NT2/D1 (cell line): ENCODE data around the gene PFKM.
"Not testable (repeated sequence)": the region's sequence is repeated elsewhere in the genome, so short reads cannot be mapped to it uniquely, and the experiment has no call there.

Experiments
- DNase-seq: peaks from one replicate; pipeline ENCODE4 v3.0.0-alpha.2; 2011; ENCODE audit warnings: low read depth, low spot score
- H3K27me3 ChIP-seq: 2 replicates; pipeline ENCODE4 v1.6.0; 2011; ENCODE audit warnings: mild to moderate bottlenecking; ENCODE audit not compliant: insufficient read length, insufficient read depth
- H3K36me3 ChIP-seq: 2 replicates; pipeline ENCODE4 v1.6.1; 2011; ENCODE audit warnings: mild to moderate bottlenecking, low read length, mixed read lengths; ENCODE audit not compliant: insufficient read depth, insufficient read length
- H3K4me1 ChIP-seq: 2 replicates; pipeline ENCODE4 v1.5.1; 2011; ENCODE audit not compliant: insufficient read depth, insufficient read length
- H3K4me3 ChIP-seq: 2 replicates; pipeline ENCODE4 v1.5.1; 2011; ENCODE audit warnings: low read depth; ENCODE audit not compliant: insufficient read length
- H3K9ac ChIP-seq: 2 replicates; pipeline ENCODE4 v1.6.0; 2011; ENCODE audit warnings: low read depth; ENCODE audit not compliant: insufficient read length
- H3K9me3 ChIP-seq: 2 replicates; pipeline ENCODE4 v1.5.1; 2011; ENCODE audit warnings: mild to moderate bottlenecking, low read length; ENCODE audit not compliant: insufficient read depth
- SUZ12 ChIP-seq: IDR thresholded peaks from 2 replicates; pipeline ENCODE4 v1.6.1; 2011; ENCODE audit not compliant: insufficient read length, insufficient read depth; ENCODE audit errors: extremely low read depth
- YY1 ChIP-seq: IDR thresholded peaks from 2 replicates; pipeline ENCODE4 v1.6.1; 2011; ENCODE audit not compliant: insufficient read length, insufficient read depth
- ZNF274 ChIP-seq: IDR thresholded peaks from 2 replicates; pipeline ENCODE4 v1.6.1; 2011; ENCODE audit warnings: mild to moderate bottlenecking, low read depth, low read length

PFKM gene

DNA sequence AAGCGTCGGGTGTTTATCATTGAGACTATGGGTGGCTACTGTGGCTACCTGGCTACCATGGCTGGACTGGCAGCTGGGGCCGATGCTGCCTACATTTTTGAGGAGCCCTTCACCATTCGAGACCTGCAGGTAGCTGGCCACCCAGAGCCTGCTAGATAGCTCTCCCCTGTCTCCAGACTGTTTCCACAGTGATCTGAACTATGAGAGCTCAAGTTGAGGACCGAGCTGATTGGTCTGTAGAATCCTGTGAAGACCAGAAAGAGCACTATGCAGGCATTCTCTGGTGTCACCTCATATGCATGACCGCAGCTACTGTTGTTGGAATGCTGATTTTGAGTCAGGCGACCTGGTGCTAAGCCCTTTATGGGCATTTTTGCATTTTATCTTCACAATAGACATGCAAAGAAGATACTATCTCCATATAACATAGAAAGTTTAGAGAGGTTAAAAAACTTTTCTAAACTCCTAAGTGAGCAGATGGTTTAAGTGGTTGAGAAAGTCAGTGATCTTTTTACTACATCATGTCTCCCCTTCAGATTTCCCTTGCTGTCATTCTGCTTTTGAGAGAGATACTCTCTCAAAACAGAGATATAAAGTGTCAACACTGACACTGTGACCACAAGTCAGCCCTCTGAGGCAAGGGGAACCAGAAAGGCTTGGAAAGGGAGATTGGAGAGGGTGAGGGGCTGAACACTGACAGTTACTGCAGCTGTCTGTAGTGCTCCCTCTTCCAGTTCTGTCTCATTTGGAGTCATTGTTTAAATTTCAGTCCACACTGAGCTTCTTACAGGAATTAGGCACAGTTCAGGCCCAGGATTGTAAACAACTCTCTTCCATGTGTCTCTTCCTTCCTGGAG is 23.9 kb downstream of the PFKM start:
- peak; percentile 71 for DNase-seq
- Histone ChIP-seq H3K9me3 (peaks cover 14% of the 10 kb centered on the region; the same call in 1 of the 2 replicates), H3K9ac (no peak overlapping the region), H3K4me1 (no peaks in the 10 kb centered on the region), H3K36me3 (peaks cover 84% of the 10 kb centered on the region), H3K27me3 (no peaks in the 10 kb centered on the region), H3K4me3 (no peak overlapping the region)
- TF ChIP-seq YY1 = no peak

- Histone ChIP-seq H3K9me3 (peaks cover 14% of the 10 kb centered on the region; the same call in 1 of the 2 replicates), H3K27me3 (no peaks in the 10 kb centered on the region), H3K4me1 (no peaks in the 10 kb centered on the region), H3K36me3 (peaks cover 77% of the 10 kb centered on the region), H3K9ac (no peak overlapping the region), H3K4me3 (no peak overlapping the region)
- TF ChIP-seq YY1 = no peak
- TF ChIP-seq ZNF274 = no peak
- TF ChIP-seq SUZ12 = no peak
- DNase-seq = no peak
Measured at GRCh38 chr12:48143898-48144297, 24.7 kb downstream of the PFKM start.

DNA sequence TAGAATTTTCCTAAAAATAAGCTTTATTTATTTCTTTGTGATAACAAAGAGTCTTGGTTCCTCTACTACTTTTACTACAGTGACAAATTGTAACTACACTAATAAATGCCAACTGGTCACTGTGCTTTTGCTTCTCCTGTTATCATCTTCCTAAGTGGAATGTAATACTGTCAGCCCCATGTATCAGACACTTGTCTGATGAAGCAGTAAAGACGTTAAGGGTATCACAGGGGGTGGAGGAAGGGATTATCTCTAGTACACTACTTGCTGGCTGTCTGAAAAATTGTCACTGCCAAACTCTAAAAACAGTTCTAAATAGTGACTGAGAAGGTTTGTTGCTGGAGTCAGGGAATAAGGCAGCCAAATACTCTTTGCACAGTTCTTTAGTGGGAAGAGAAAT is 26.8 kb downstream of the PFKM start:
- H3K4me1 ChIP-seq = no peaks in the 10 kb centered on the region
- DNase-seq = no peak
- peaks cover 74% of the 10 kb centered on the region for H3K36me3 ChIP-seq
- no peak overlapping the region for H3K9ac ChIP-seq
- no peak overlapping the region for H3K4me3 ChIP-seq
- TF ChIP-seq ZNF274 (no peak), SUZ12 (no peak), YY1 (no peak)
- peaks cover 14% of the 10 kb centered on the region; the same call in 1 of the 2 replicates for H3K9me3 ChIP-seq
- no peaks in the 10 kb centered on the region for H3K27me3 ChIP-seq

DNA sequence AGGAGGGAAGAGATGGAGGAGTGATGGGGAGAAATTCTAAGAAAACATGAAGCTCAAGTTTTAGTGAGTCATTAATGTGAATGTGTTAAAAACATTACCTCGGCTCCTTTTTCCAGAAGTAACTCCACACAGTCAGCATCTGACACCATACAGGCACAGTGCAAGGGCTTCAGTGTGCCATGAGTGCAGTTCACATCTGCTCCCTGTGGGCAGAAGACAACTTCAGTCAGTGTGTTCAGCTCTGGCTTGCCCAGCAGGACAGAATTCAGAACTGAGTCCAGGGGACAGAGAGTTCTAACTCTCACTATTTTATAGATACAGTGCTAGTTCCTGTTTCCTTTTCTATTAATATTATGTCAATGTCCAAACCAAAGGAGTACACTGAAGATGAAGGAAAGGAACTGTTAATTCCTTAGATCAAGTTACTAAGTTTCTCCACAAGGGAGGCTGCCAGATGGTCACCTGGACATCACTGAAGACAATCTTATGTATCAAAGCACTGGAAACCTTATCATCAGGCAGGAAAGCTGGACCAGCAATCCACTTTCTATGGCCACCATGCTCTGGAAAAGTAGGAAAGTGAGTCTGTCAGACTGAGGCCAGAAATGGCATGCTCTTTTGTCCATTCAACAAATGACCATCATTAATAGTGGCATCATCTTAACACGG is 32.1 kb downstream of the PFKM start:
- H3K36me3 ChIP-seq = peaks cover 31% of the 10 kb centered on the region

GRCh38 chr12:48155786-48156185 is 36.6 kb downstream of the PFKM start:
- H3K9ac ChIP-seq = not testable (repeated sequence)

More for the DNA sequence above, 32.1 kb downstream of the PFKM start:
- Histone ChIP-seq H3K9ac (no peak overlapping the region), H3K4me1 (no peaks in the 10 kb centered on the region), H3K4me3 (no peak overlapping the region), H3K9me3 (no peaks in the 10 kb centered on the region), H3K27me3 (no peaks in the 10 kb centered on the region)
- no peak for DNase-seq
- no peak for TF ChIP-seq ZNF274
- TF ChIP-seq SUZ12 = no peak
- TF ChIP-seq YY1 = no peak

GRCh38 chr12:48156652-48157017 is 37.5 kb downstream of the PFKM start:
- no peak for DNase-seq

More at GRCh38 chr12:48155786-48156185, 36.6 kb downstream of the PFKM start:
- H3K9me3 ChIP-seq, DNase-seq, H3K4me1 ChIP-seq, H3K27me3 ChIP-seq, H3K4me3 ChIP-seq: not testable (repeated sequence)
- H3K36me3 ChIP-seq = peaks cover 11% of the 10 kb centered on the region

GRCh38 chr12:48157018-48157888 is 38.1 kb downstream of the PFKM start, which contains the start of gene ASB8:
Gene ASB8, minus strand, starts transcription at chr12:48157515. Its CDS starts 4,019 bp downstream, at chr12:48153496.
- peaks cover 2% of the 10 kb centered on the region for H3K36me3 ChIP-seq
- H3K4me1 ChIP-seq = peaks cover 3% of the 10 kb centered on the region
- peak within 1 kb of the TSS; percentile 83 for H3K9ac ChIP-seq

More at GRCh38 chr12:48156652-48157017, 37.5 kb downstream of the PFKM start:
- no peak for TF ChIP-seq YY1
- no peak for TF ChIP-seq ZNF274
- TF ChIP-seq SUZ12 = no peak
- Histone ChIP-seq H3K27me3 (no peaks in the 10 kb centered on the region), H3K9ac (peak overlapping the region; percentile 83), H3K9me3 (no peaks in the 10 kb centered on the region), H3K36me3 (peaks cover 3% of the 10 kb centered on the region), H3K4me1 (peaks cover 3% of the 10 kb centered on the region), H3K4me3 (peak overlapping the region; percentile 94)

More at GRCh38 chr12:48157018-48157888, 38.1 kb downstream of the PFKM start, which contains the start of gene ASB8:
- TF ChIP-seq YY1 (no peak), ZNF274 (no peak), SUZ12 (no peak)
- DNase-seq = peak; percentile 99
- Histone ChIP-seq H3K4me3 (peak within 1 kb of the TSS; percentile 94), H3K9me3 (no peaks in the 10 kb centered on the region), H3K27me3 (no peaks in the 10 kb centered on the region)
